ENCODE results near the gene PAPOLB. TPM values are rescaled to one million over a fixed set of nuclear protein-coding genes. Genes with fewer than 3 reads are reported as not detected.

PAPOLB gene
- total RNA-seq, 1 donor from 2014 or later: not detected

DNA sequence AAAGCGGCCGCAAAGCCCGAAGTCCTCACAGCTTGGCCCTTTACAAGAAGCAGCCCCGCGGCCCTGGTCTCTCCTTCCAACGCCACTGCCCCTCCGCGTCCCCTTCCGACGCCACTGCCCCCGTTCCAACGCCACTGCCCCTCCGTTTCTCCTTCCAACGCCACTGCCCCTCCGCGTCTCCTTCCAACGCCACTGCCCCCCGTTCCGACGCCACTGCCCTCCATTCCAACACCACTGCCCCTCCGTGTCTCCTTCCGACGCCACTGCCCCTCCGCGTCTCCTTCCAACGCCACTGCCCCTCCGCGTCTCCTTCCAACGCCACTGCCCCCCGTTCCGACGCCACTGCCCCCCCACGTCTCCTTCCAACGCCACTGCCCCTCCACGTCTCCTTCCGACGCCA lies 53.3 kb downstream of the PAPOLB start:
- Histone ChIP-seq H3K27me3 (ENCODE audit: control insufficient read depth, insufficient read depth, low read length) (no peaks in the 10 kb centered on the region), H3K4me3 (ENCODE audit: low read depth, low read length) (no peak overlapping the region), H3K36me3 (ENCODE audit: control insufficient read depth, insufficient read depth, low read length) (no peaks in the 10 kb centered on the region)
- DNase-seq (ENCODE audit: low read depth) (no peak), FAIRE-seq (no peak)
- no peak for TF ChIP-seq CTCF (IDR thresholded peaks at IDR 0.05; ENCODE audit: insufficient read depth, low read length, severe bottlenecking)

- no peak for TF ChIP-seq CTCF (IDR thresholded peaks at IDR 0.05; ENCODE audit: insufficient read depth, low read length, severe bottlenecking)
- Histone ChIP-seq H3K27me3 (ENCODE audit: control insufficient read depth, insufficient read depth, low read length) (no peaks in the 10 kb centered on the region), H3K4me3 (ENCODE audit: low read depth, low read length) (no peak overlapping the region), H3K36me3 (ENCODE audit: control insufficient read depth, insufficient read depth, low read length) (no peaks in the 10 kb centered on the region)
- DNase-seq (ENCODE audit: low read depth): no peak
- FAIRE-seq: no peak
These were observed 53.8 kb downstream of the PAPOLB start for GRCh38 chr7:4808026-4808425.

Other genes with a start within 250 kb of the PAPOLB start
- 13.7 and 17.6 TPM in 2 replicates for gene FOXK1, start 179.7 kb downstream of the PAPOLB start, total RNA-seq
- gene AP5Z1, start 86.4 kb downstream of the PAPOLB start, total RNA-seq: 24.5 and 25.5 TPM in 2 replicates
- under 0.01 TPM in 1 of 2 replicates, not detected in the other for gene RADIL, start 21.7 kb upstream of the PAPOLB start, total RNA-seq
- not detected in 2 replicates for gene MMD2, start 97.2 kb upstream of the PAPOLB start, total RNA-seq
- 10.0 and 10.6 TPM in 2 replicates for gene RBAK, start 183.8 kb upstream of the PAPOLB start, total RNA-seq

Measured in bronchial epithelial cell (primary cell).